GM19238 (cell line): ENCODE results near the gene TSEN54.

ENCODE experiments used
- DNase-seq: peaks from one replicate; pipeline ENCODE4 v3.0.0; 2011; ENCODE audit warnings: low spot score; ENCODE audit not compliant: insufficient read length

The TSEN54 gene

GRCh38 chr17:75564195-75564594 lies 47.9 kb downstream of the TSEN54 start:
- no peak for DNase-seq

GRCh38 chr17:75565066-75565465 lies 48.7 kb downstream of the TSEN54 start:
- DNase-seq: no peak

GRCh38 chr17:75565618-75566017 lies 49.3 kb downstream of the TSEN54 start:
- no peak for DNase-seq

GRCh38 chr17:75566416-75566815 lies 50.1 kb downstream of the TSEN54 start:
- DNase-seq: no peak

- DNase-seq: peak; percentile 59
These were observed 50.5 kb downstream of the TSEN54 start for GRCh38 chr17:75566834-75567233.

- DNase-seq: no peak
These were observed 52.3 kb downstream of the TSEN54 start for GRCh38 chr17:75568412-75569255.

GRCh38 chr17:75570034-75570676 lies 53.8 kb downstream of the TSEN54 start:
- no peak for DNase-seq

GRCh38 chr17:75570772-75571171 lies 54.4 kb downstream of the TSEN54 start:
- DNase-seq: no peak

GRCh38 chr17:75571197-75571884 lies 55.0 kb downstream of the TSEN54 start:
- DNase-seq: peak; percentile 55

GRCh38 chr17:75571885-75572215 lies 55.5 kb downstream of the TSEN54 start:
- no peak for DNase-seq

- DNase-seq: no peak
These were observed 56.6 kb downstream of the TSEN54 start for GRCh38 chr17:75572713-75573539.

GRCh38 chr17:75573540-75573957 lies 57.2 kb downstream of the TSEN54 start:
- no peak for DNase-seq

GRCh38 chr17:75573994-75574393 lies 57.7 kb downstream of the TSEN54 start:
- no peak for DNase-seq
